ENCODE data around the gene GPLD1.

Gene GPLD1

DNA sequence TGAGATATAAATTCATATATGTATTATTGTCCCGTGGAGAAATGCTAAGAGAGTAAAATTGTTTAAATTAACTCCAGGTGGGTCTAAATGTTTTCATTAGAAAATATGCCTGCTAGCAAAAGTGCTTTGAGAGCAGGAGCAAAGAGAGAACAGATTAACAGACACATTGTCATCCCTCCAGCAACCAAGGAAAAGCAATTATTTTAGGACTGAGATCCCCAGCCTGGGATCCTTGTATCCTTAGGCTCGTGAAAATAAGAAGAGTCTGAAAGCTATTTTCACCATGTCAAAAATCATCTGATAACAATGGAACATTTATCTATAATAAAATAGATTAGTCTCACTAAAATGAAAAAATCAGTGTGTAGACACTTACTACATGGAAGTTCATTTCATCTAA, 98.2 kb downstream of the GPLD1 start:
- TF ChIP-seq, protein P1, sequence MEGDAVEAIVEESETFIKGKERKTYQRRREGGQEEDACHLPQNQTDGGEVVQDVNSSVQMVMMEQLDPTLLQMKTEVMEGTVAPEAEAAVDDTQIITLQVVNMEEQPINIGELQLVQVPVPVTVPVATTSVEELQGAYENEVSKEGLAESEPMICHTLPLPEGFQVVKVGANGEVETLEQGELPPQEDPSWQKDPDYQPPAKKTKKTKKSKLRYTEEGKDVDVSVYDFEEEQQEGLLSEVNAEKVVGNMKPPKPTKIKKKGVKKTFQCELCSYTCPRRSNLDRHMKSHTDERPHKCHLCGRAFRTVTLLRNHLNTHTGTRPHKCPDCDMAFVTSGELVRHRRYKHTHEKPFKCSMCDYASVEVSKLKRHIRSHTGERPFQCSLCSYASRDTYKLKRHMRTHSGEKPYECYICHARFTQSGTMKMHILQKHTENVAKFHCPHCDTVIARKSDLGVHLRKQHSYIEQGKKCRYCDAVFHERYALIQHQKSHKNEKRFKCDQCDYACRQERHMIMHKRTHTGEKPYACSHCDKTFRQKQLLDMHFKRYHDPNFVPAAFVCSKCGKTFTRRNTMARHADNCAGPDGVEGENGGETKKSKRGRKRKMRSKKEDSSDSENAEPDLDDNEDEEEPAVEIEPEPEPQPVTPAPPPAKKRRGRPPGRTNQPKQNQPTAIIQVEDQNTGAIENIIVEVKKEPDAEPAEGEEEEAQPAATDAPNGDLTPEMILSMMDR (IDR thresholded peaks at IDR 0.05) = no peak

DNA sequence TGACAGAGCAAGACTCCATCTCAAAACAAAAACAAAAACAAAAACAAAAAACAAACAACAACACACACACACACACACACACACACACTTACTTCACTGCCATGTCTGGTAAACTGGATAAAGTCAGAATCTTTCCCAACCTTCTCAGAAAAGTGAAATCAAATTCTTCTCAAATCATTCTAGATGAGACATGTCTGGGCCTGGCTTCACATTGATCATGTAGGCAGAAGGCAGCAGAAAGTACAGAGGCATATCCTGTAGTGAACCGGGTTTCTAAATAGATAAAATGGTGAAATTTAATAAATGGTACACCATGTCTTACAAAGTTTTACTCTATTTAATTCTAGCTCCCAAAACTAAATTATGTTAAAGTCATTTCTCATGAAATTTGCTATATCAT, 101.6 kb downstream of the GPLD1 start:
- TF ChIP-seq, protein P1 (IDR thresholded peaks at IDR 0.05) = no peak

GRCh38 chr6:24385536-24386269, 103.7 kb downstream of the GPLD1 start:
- TF ChIP-seq, protein P1 (IDR thresholded peaks at IDR 0.05) = no peak

DNA sequence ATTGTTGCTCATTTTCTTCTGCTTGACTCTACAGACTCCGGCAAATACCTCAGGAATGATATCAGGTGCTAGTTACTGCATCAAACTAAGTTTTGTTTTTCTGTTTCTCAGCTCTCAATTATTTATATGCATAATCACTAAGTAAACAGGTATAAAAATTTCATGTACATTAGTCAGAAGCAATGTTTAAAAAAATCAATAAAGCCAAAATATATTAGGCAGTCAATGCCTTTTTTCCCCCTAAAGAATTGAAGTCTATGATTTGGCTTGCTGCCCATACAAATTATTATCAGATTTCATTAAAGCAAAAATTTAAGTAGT, 107.2 kb downstream of the GPLD1 start:
- TF ChIP-seq, protein P1 (IDR thresholded peaks at IDR 0.05) = no peak

GRCh38 chr6:24381476-24382219, 107.7 kb downstream of the GPLD1 start:
- TF ChIP-seq, protein P1 (IDR thresholded peaks at IDR 0.05) = no peak

DNA sequence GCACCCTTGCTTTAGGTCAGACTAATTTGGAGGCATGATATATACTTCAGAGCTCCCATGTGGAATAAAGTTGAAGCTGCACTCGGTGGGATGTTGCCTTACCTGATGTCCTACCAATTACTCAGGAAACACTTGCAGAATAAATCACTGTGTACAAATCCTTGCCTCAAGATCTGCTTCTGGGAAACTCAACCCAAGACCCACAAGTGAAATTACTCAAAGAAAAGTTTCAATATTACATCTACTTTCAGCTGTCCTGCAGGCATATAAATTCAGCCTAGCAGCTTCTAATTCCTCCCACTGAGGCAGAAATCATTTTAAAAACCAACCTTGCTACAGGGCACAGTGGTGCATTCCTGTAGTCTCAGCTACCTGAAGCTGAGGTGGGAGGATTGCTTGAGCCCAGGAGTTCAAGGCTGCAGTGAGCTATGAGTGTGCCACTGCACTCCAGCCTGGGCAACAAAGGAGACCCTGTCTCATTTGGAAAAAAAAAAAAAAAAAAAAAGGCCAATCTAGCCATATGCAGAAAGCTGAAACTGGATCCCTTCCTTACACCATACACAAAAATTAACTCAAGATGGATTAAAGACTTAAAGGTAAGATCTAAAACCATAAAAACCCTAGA, 110.8 kb downstream of the GPLD1 start:
- TF ChIP-seq, protein P1 (IDR thresholded peaks at IDR 0.05) = no peak
